GM21447 (cell line): ENCODE results near the gene UBE2H.
A peak's percentile ranks its signal among the peaks of the same experiment; 100 is the strongest.

Experiments
- ATAC-seq: cut with Tn5 transposase; IDR thresholded peaks from one replicate; pipeline ENCODE4 v1.9.1; 2021; ENCODE audit not compliant: unreplicated experiment

UBE2H gene

DNA sequence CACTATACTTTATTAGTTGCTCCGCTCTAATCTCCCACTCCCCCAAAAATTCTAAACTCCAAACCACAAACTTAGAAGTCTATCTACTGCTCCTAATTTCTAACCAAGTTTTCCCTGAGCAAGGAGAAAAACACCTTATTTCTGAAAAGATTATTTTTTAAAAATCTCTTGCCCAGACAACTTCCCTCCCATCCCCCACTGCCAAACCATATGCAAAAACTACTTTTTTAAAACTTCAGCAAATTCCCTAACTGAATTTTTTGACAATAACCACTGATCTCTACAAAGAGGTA, 1.9 kb downstream of the UBE2H start:
- ATAC-seq, result no peak

DNA sequence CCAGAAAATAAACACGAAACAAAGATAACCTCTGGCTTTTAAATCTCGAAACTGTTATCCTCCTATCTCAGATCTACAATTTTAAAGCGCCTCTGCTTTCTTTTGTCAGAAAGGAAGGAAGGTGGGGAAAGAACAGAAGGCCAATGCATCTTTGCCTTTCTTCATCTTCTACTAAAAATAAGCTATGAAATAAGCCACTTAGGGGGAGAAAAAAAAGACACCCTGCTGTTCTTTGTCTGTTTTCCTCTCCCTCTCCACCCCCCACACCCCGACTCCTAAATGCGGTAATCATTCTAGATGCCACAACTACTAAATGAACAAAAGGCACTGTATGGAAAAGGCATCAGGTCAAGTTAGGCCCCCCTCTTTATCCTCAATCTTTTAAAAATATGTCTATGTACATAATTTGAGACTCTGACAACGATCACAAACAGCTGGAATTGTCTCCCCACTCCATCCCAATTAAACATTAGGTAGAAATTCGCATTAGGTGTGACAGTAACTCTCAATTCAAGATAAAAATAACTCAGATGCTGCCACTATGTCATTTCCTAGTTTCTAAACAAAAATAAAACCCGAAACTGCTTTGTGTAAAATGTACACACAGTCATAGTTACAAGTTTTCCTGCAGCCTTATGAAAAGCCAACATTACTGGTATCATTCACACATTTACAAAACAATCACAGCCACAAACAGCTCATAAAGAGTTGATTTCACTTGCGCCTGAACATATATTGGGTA, 2.4 kb downstream of the UBE2H start:
- peak; percentile 30 for ATAC-seq

DNA sequence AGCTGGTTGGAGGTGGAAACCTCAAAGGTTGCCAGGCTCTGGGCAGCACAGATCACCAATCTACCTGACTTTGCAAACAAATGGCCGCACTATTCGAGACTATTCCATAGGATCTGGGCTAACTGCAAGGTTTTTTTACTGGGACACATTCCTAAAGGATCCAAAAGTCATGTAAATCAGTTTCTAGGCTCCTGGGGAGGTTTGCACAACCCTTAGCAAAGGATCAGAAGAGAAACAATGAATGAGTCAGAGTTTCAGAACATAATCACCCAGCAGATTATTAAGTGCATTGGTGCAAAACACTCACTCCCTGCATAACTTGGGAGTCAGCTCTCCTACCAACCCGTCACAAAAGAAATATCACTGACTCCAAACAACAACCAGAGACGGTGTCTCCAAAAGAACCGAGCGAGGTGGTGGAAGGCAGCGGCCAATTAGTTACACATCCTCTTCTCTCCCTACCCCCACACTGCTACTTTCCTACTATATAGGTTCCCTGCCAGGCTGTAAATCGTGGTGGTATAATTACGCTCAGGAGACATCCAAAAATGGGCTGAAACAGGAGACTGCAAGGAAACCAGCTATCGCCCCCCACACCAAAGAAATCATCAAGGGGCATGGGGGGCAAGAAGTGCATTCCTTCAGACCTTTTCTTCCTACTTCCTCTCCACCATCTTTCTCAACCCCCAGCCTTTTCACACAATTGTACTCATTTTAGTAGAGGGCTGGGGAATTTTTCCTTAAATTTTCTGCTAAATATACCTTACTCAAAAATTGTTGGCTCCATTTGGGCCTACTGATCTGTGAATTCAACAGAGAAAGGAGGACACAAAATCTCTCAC, 3.2 kb downstream of the UBE2H start:
- peak; percentile 33 for ATAC-seq

DNA sequence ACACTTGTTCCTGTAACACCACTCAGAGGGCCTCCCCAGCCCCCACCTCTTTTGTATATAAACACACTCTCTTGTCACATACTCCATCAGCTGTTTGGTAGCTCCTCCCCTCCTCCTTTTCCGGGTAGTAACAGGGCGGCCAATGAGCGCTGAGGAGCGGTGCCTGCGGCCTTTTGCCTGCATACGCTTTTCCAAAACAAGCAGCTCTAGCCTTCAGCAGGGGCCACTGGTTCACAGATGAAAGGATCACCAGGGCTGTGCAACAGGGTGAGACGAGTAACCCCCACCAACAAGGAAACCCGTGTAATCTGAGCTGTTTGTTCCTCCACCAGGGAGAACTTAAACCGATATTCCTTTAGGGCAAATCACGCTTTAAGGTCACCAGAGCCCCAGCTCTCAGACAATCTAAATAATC, 3.9 kb downstream of the UBE2H start:
- ATAC-seq, result peak; percentile 58

DNA sequence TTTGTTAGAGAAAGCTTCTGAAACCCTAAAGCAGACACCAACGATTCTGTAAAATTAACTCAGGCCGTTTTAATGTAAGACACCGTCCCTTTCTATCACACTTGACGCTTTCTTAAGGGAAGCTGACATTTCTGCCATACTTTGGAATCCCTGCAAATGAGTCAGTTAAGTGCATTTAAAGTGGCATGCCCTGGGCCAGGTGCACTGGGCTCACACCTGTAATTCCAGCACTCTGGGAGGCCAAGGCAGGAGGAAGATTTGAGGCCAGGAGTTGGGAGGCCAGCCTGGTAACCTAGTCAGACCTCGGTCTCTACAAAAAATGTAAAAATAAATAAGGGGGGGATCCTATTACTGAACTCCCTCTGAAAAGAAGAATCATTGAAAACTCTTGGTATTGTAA, 4.4 kb downstream of the UBE2H start:
- ATAC-seq, result no peak

DNA sequence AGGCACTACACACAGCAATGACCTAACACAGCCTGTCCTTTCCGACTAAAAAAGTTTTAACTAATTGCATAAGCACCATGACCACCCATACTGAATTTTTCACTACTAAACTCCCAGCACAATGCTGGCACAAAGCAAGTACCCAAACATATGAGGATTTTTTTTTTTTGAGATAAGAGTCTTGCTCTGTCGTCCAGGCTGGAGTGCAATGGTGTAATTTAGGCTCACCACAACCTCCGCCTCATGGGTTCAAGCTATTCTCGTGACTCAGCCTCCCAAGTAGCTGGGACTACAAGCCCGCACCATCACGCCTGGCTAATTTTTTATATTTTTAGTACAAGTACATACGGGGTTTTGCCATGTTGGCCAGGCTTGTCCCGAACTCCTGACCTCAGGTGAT, 5.1 kb downstream of the UBE2H start:
- ATAC-seq, result no peak

DNA sequence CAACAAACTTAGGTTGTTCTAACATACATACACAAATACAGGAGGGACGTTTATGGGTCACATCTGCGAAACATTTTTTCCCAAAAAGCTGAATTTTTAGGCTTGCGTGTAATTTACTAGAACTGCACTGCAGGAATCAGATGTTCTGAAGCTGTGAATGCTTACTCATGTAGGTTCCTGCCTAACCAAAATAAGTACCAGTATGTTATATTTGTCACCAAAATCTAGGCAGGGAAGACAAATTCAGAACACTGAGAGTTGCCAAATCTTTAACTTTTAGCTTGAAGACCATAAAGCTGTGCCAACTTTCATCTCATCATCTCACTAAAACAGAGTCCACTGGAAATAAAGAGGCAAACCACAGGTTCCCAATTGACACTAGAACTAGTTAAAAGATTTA, 5.7 kb downstream of the UBE2H start:
- ATAC-seq, result no peak

DNA sequence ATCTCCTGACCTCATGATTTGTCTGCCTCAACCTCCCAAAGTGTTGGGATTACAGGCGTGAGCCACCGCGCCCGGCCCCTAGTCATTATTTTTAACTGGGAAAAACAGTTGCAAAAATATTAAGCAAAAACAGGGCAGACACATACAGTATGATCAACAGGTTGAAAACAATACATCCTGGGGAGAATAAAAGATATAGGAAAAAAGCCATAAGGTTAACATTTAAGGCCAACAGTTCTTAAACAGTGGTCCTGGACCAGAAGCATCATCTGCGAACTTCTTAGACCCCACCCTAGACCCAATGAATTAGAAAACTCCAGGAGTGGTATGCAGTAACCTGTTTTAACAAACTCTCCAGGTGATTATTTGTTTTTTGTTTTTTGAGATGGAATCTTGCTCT, 6.5 kb downstream of the UBE2H start:
- ATAC-seq, result no peak

DNA sequence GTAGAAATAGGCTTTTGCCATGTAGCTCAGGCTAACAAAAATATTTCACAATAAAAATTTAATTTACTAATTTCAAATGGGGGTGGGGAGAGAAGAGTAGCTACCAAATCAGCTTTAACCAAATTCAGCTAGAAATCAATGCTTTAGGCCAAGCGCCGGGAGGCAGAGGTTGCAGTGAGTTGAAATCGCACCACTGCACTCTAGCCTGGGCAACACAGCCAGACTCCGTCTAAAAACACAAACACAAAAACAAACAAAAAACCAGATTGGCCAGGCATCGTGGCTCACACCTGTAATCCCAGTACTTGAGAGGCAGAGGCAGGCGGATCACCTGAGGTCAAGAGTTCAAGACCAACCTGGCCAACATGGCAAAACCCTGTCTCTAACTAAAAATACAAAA, 9.4 kb downstream of the UBE2H start:
- ATAC-seq, result no peak

DNA sequence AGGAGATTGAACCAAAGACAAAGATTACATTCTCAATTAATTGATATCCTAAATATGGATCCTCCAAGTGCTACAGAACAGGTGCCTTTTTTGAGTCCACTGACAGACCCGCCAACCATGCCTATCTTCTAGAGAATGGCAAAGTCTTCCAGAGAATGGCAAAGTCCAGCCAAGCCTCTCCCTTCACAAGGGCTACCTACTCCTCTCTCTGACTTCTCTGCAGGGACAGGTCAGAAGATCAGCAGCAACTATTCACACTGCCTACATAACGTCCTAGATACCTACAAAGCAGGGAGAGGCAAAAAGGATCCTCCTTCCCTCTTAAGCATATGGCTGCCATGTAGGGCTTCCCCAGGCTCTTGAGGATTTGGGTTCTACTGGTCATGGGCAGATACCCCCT, 12.4 kb downstream of the UBE2H start:
- no peak for ATAC-seq

DNA sequence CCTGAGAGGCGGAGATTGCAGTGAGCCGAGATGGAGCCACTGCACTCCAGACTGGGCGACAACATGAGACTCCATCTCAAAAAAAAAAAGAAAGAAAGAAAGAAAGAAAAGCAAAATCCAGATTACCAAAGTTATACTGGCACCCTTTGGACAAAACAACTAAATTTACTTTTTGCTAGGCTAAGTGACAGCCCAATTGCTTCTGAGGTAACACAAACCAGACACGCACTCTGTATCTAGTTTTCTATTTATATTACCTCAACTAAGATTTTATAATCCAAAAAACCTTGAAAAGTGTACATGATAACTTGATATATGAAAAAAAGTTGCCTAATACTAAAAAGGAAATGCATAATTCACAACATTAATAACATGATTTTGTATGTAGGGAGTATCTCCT, 12.9 kb downstream of the UBE2H start:
- ATAC-seq, result no peak

DNA sequence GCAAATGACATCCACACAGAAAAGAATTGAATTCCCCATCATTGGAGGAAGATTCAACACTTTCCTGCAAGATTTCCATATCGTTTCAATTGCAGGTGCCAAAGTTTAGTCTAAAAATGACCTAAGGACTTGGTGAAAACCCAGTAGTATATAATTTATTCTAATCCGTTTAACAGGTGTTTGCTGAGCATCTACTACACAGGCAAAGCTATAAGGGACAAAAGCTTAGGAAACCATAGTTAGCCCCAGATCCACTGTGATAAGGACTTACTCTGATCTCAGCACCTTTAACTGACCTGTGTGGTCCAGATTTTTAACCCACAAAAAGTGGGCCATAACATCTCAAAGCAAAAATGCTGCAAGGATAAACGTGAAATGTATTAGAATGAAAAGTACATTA, 19.1 kb downstream of the UBE2H start:
- no peak for ATAC-seq

DNA sequence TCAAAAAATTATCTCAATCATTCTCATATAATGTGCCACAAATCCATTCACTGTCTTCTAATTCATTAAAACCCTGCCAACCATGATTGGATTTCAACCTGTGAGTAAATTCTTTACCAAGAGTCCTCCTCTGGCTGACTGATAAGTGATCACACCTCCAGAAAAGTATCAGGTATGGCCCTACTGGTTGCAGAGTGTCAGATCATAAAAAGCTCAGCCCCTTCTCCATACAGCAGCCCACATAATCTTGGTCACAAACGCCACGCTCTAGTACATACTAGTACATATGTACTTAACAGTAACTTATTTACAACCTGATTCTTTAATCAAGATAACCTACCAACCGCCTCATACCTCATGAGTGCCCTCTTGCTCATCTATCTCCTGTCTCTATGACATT, 26.1 kb downstream of the UBE2H start:
- no peak for ATAC-seq

DNA sequence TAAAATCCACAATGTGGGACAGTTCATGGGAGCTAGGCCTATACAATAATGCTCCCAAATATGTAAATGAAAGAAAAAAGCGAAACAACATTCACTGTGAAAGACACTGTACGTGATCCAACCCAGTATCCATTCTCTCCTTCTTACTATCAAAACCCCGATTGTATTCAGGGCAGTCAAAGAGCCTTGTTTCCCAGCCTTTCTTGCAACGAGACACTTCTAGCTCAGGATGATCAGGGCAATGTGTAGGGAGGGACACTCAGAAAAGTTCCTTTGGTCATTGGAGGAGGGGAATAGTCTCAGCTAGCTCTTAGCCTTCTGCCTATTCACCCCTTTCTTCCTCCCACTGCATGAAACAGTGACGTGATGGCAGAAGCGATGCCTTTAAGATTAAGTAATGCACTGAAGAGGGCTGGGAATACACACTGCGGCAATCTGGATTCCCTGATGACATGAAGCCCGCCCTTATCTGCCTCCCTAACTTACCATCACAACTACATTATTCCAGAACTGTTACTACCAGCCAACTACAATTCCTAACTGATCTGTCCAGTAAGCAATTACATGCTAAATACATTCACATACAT, 27.3 kb downstream of the UBE2H start:
- no peak for ATAC-seq

DNA sequence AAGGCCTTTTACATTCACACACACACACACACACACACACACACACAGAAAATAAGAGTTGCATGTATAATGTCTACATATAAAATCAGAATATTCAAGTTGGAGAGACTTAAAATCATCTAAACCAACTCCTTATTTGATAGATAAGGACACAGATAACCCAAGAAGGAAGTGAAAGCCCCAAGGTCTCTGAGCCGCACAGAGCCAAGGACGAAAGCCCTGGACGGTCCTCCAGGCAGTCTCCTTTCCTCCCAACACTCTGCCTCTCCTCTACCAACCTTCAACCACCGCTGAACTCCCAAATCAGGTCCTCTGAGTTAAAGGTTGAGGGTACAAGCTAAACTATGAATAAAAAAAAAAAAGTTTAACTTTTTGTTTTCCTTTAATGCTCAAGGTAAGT, 28.2 kb downstream of the UBE2H start:
- no peak for ATAC-seq

DNA sequence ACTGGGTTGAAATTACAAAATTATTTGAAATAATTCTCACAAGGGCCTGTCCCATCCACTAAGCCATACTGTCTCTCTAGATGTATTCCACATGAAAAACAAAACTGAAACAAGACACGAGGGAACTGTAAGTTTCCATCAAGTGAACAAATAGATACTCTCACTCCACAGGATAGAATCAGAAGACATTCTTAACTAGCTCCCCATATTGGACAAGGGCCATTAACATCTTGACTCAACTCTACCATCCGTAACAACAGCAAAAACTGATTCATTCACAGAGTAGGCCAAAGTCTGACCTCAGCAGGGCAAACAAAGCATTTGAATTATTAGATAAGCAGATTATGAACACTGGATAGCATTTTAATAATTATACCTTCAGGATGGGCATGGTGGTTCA, 29.1 kb downstream of the UBE2H start:
- peak; percentile 67 for ATAC-seq

DNA sequence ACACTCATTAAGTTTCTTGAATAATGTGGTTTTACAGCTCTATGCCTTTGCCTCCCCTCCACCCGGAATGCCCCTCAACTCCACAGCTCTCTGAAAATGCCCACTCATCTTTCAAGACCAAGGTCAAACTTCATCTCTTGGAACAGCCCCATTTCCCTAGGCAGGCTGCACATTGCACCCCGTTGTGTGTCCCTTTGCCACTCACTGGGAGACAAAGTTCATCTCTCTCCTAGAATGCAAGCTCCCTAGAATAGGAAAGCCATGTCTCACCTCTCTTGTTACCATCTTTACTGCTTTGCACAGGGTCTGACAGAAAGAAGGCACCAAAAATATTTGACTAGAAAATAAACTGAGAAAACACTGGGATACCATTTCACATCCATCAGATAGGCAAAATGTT, 33.3 kb downstream of the UBE2H start:
- no peak for ATAC-seq

DNA sequence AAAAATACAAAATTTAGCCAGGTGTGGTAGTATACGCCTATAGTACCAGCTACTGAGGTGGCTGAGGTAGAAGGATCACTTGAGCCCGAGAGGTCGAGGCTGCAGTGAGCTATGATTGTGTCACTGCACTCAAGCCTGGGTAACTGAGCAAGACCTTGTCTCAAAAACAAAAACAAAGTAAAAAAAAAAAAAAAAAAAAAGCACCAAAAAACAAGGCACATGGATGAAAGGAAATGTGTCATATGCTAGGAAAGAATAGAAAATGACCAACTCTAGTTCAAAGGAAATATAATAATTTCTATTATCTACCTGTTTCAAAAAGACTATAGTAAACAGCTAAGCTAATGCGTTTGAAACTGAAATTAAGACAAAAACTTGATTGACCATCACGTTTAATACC, 33.8 kb downstream of the UBE2H start:
- ATAC-seq, result no peak

DNA sequence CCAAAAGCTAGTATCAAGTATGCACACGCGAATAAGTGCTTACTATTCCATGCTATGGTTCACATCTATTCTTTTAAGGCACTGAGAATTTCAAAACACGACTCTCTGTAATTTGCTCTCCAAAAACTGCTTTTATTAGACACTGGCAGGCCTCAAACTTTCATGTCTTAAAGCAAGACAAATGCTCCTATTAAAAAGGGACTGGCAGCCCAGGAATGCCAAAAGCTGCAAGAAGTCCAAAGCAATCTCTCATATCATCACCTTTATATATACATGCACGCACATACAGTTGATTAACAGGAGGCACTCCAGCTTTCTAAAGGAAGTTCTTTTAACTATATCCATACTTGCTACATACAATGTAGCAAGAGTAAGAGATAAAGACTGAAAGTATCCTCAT, 34.8 kb downstream of the UBE2H start:
- no peak for ATAC-seq

DNA sequence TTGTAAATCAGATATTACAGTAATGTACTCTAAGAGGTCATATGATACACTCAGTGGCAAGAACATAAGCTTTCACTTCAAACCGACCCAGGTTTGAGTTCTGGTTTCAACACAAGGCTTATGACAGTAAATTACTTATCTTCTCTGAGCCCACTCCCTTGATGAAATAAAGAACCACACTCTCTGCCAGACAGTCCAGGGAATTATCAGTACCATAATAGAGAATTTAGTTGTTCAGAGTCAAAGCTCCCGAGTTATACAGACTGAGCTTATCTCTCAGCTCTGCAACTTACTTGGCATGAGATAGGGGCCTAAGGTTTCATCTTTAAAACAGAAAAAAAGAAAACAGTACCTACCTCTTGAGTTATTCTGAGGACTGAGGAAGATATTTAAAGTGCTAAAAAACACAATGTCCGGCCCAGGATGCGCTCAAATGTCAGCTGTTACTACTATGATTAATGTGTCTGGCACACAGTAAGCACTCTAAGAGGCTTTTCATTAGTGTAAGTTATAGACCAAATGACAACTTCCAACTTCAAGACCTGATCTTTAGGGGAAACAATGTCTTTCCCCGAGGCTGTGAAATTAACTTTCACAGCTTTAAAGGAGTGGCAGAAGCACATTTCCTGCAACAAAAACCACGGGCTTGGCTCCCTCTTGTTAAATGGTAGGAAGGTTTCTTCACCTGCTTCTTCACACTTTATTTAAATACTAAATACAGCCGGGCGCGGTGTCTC, 38.1 kb downstream of the UBE2H start:
- ATAC-seq, result no peak

DNA sequence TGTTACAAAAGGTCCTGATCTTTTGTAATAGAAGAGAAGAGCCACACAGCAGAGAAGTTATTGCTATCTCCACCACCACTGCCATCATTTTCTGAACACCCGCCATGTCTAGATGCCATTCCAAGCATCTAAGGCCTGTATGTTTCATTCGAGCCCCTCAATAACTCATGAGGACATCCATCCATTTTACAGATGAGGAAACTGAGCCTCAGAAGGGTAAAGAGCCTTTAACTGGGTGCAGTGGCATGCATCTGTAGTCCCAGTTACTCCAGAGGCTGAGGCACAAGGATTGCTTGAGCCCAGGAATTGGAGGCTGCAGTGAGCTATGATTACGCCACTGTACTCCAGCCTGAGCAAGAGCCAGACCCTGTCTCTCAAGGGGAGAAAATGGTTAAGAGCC, 39.3 kb downstream of the UBE2H start:
- ATAC-seq, result no peak

DNA sequence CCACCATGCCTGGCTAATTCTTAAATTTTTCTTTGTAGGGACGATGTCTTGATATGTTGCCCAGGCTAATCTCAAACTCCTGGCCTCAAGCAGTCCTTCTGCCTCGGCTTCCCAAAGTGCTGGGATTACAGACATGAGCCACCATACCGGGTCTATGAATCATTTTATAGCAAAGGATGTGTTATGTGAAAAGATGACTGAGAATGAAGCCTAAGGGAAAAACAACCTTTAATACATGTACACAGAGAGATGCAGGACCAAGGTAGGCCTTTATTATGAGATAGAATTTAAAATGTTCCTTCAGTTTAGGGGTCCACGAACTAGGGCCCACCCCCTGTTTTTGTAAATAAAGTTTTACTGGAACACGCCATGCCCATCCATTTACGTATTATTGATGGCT, 41.0 kb downstream of the UBE2H start:
- ATAC-seq, result no peak
